ENCODE measurements around the gene ATL1. TPM values are rescaled to one million over a fixed set of nuclear protein-coding genes. Genes with fewer than 3 reads are reported as not detected.
"Not testable (repeated sequence)": the region's sequence is repeated elsewhere in the genome, so short reads cannot be mapped to it uniquely, and the experiment has no call there.

Gene ATL1
- total and polyA plus RNA-seq, 4 experiments from 2014 or later: 0.64 to 2.1 (median 1.6) TPM

DNA sequence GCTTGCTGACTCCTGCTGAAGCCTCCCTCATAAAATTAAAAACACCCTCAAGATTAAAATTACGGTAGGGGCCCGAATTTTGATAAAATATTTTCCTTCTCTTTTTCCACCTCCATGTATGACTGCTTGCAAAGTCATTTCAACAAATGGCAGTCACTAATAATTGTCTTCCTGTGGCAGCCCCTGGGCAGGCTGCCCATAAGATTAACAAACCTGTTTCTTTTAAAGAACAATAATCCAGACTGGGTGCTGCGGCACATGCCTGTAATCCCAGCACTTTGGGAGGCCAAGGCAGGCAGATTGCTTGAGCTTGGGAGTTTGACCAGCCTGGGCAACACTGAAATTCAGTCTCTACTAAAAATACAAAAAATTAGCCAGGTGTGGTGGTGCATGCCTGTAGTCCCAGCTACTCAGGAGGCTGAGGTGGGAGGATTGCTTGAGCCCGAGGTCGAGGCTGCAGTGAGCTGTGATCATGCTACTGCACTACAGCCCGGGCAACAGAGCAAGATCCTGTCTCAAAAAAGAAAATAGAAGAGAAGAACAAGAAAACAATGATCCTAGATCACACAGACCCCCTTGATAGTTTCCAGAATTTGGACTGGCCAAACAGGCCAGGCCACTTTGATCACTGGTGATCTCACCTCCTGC lies 99.5 kb downstream of the ATL1 start:
- Histone ChIP-seq H3K36me3 (ENCODE audit: insufficient read depth, low read length) (no peaks in the 10 kb centered on the region), H3K27me3 (ENCODE audit: insufficient read depth, low read length) (no peaks in the 10 kb centered on the region), H3K9me3 (ENCODE audit: control insufficient read depth in 1 of 2, low read length in 2 of 2) (no peaks in the 10 kb centered on the region), H3K4me1 (ENCODE audit: insufficient read depth, low read length) (no peaks in the 10 kb centered on the region), H3K27ac (ENCODE audit: low read depth, low read length) (no peak overlapping the region), H3K4me3 (ENCODE audit: low read length in 2 of 2) (no peak overlapping the region)
- no peak for DNase-seq
- ChIA-PET POLR2A (ENCODE audit: partially characterized antibody) (interaction anchor here (0.5 kb wide), 1 partner anchor 31 kb away, joined by 3 read pairs; no protein-coding TSS in a partner anchor), CTCF (ENCODE audit: partially characterized antibody) (no interaction called here)
- Mint-ChIP-seq H3K36me3 (peaks cover 11 to 18% of the 10 kb centered on the region in 2 donors), H3K27me3 (no peaks in the 10 kb centered on the region), H3K9me3 (no peaks in the 10 kb centered on the region), H3K4me1 (peaks cover 7 to 19% (median 11%) of the 10 kb centered on the region in 4 donors), H3K27ac (peak overlapping the region in 1 of 7 donors; percentile 66), H3K4me3 (no peak overlapping the region)
- intact Hi-C loops (cut with micrococcal nuclease): no loop called here

DNA sequence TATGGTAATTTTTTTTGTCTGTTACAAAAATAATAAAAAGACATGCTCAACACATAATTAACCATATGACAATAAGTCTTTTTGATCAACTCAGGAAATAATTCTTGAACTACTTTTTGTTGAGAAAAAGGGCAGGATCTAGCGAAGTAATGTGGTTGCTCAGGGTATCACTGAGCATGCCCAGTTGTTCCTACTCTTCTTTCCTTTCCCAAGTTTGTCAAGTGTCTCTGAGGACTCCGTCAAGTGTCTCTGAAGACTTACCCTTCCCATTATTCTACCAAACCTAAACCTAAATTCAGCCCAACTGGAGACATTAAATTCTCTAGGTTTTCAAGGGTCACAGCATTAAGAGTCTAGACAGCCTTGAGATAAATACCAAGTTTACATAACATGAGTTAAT lies 104.6 kb downstream of the ATL1 start:
- H3K4me3 Mint-ChIP-seq; intact Hi-C loops (cut with micrococcal nuclease); H3K27ac ChIP-seq (ENCODE audit: low read depth, low read length); H3K4me3 ChIP-seq (ENCODE audit: low read length in 2 of 2); H3K27me3 ChIP-seq (ENCODE audit: insufficient read depth, low read length); H3K9me3 ChIP-seq (ENCODE audit: control insufficient read depth in 1 of 2, low read length in 2 of 2); DNase-seq; H3K36me3 ChIP-seq (ENCODE audit: insufficient read depth, low read length); CTCF ChIA-PET (ENCODE audit: partially characterized antibody); H3K9me3 Mint-ChIP-seq; POLR2A ChIA-PET (ENCODE audit: partially characterized antibody); H3K27ac Mint-ChIP-seq; H3K27me3 Mint-ChIP-seq: not testable (repeated sequence)
- Mint-ChIP-seq H3K4me1 (peaks cover 15 to 29% (median 24%) of the 10 kb centered on the region in 4 donors), H3K36me3 (peaks cover 17 to 22% of the 10 kb centered on the region in 2 donors)
- peaks cover 19% of the 10 kb centered on the region for H3K4me1 ChIP-seq (ENCODE audit: insufficient read depth, low read length)

DNA sequence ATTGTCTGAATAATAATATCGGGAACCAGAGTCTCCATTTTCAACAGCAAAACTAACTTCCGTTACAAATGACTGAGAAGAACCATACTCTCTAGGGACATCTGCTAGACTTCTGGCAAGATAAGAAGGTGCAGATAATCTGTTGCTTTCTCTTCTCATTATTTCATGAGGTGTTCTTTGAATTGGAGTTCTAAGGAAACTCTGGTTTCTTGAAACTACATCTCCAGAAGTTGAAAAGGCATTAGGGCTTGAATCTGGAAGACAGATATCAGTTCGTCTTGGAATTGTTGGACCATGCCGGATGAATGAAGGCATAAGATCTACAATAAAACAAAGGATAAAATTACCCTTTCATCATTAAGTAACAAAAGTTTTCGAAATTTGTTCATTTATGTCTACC lies 105.4 kb downstream of the ATL1 start:
- peaks cover 19% of the 10 kb centered on the region for H3K4me1 ChIP-seq (ENCODE audit: insufficient read depth, low read length)
- CTCF ChIA-PET (ENCODE audit: partially characterized antibody); POLR2A ChIA-PET (ENCODE audit: partially characterized antibody); H3K27me3 Mint-ChIP-seq; H3K4me3 Mint-ChIP-seq; DNase-seq; H3K27me3 ChIP-seq (ENCODE audit: insufficient read depth, low read length); H3K27ac Mint-ChIP-seq; H3K9me3 ChIP-seq (ENCODE audit: control insufficient read depth in 1 of 2, low read length in 2 of 2); H3K27ac ChIP-seq (ENCODE audit: low read depth, low read length); H3K4me3 ChIP-seq (ENCODE audit: low read length in 2 of 2); H3K9me3 Mint-ChIP-seq; H3K36me3 ChIP-seq (ENCODE audit: insufficient read depth, low read length): not testable (repeated sequence)
- intact Hi-C loops (cut with micrococcal nuclease): loop anchor here (5.0 kb wide), 2 partner anchors 62 to 167 kb away; partner anchors contain the start of gene NIN
- Mint-ChIP-seq H3K36me3 (peaks cover 14 to 22% of the 10 kb centered on the region in 2 donors), H3K4me1 (peaks cover 15 to 25% (median 21%) of the 10 kb centered on the region in 4 donors)

DNA sequence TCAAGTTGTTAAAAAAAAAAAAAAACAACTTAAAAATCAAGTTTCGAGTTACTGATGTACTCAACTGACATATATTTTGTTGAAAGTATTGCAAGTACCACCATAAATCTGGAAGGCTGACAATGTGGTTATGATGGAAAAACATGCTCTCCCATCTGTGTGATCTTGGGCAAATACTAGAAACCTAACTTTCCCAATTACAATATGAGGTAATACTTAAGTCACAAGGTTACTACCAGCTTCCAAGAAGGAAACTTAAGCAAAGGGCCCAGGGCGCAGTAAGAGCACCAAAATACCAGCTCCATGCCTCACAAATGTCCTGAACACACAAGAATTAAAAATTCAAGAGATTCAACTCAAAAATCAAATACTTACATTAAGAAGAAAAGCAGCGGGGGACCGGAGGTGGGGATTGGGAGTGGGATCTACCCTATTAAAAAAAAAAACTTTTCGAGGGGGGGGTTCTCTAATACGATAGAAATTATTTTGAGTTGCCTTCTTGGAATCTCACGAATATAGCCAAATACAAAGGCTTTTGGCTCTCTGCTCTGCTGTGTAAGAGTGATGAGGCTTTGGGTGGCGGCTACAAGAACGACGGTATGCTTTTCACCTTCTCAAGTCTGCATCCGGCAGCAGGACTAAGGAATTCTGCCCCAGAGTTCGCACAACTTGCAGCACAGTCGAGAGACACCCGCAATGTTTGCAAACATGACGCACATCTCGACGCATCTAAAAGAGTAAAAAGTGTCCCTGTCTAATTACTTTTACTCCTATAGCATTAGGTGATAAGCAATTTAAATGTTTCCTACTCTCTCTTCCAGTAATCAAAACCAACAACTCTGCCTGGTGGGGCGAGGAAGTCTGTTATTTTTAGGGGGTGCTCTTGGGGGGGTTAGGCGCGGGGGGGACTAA lies 107.1 kb downstream of the ATL1 start:
- Mint-ChIP-seq H3K27ac (peak overlapping the region in 6 of 7 donors; percentile 89 to 95 (median 92)), H3K27me3 (no peaks in the 10 kb centered on the region), H3K4me1 (peaks cover 15 to 24% (median 21%) of the 10 kb centered on the region in 4 donors), H3K36me3 (peaks cover 9 to 12% of the 10 kb centered on the region in 2 donors), H3K9me3 (peaks cover 0 to 1% (median 0%) of the 10 kb centered on the region in 8 donors), H3K4me3 (peak overlapping the region in 2 of 8 donors; percentile 94 to 96)
- intact Hi-C loops (cut with micrococcal nuclease): loop anchor here (5.0 kb wide), 2 partner anchors 60 to 165 kb away; partner anchors contain the start of gene NIN
- Histone ChIP-seq H3K27ac (ENCODE audit: low read depth, low read length) (peak overlapping the region; percentile 52), H3K4me3 (ENCODE audit: low read length in 2 of 2) (peak overlapping the region; percentile 48 to 70), H3K27me3 (ENCODE audit: insufficient read depth, low read length) (no peaks in the 10 kb centered on the region), H3K9me3 (ENCODE audit: control insufficient read depth in 1 of 2, low read length in 2 of 2) (no peaks in the 10 kb centered on the region), H3K36me3 (ENCODE audit: insufficient read depth, low read length) (no peaks in the 10 kb centered on the region), H3K4me1 (ENCODE audit: insufficient read depth, low read length) (peaks cover 19% of the 10 kb centered on the region)
- POLR2A ChIA-PET (ENCODE audit: partially characterized antibody): interaction anchor here (0.7 kb wide), 1 partner anchor 432 kb away, joined by 3 read pairs; no protein-coding TSS in a partner anchor
- CTCF ChIA-PET (ENCODE audit: partially characterized antibody): interaction anchor here (1.2 to 1.3 kb wide), 2 partner anchors 124 to 135 kb away, joined by 3 read pairs; no protein-coding TSS in a partner anchor
- DNase-seq: peak in 4 of 5 donors; percentile 43 to 68 (median 54)

DNA sequence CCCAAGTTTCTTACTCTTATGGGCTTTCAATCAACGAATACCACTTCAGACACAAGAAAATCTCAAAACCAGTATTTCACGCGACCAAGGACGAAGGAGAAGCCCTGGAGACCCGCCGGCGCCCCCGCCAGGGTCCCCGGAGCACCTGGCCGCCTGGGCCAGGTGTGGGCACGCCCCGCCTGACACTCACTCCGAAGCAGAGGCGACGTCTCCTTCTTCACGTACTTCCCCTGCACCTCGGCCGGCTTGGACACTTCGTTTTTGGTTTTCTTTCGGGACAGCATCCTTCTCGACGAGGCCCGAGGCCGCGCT lies 107.7 kb downstream of the ATL1 start:
- Mint-ChIP-seq H3K4me1 (peaks cover 15 to 24% (median 21%) of the 10 kb centered on the region in 4 donors), H3K27me3 (no peaks in the 10 kb centered on the region), H3K27ac (peak overlapping the region in 6 of 7 donors; percentile 89 to 95 (median 92)), H3K9me3 (peaks cover 0 to 1% (median 0%) of the 10 kb centered on the region in 8 donors), H3K4me3 (peak overlapping the region in 2 of 8 donors; percentile 94 to 96), H3K36me3 (peaks cover 9 to 12% of the 10 kb centered on the region in 2 donors)
- Histone ChIP-seq H3K9me3 (ENCODE audit: control insufficient read depth in 1 of 2, low read length in 2 of 2) (no peaks in the 10 kb centered on the region), H3K27ac (ENCODE audit: low read depth, low read length) (peak overlapping the region; percentile 52), H3K36me3 (ENCODE audit: insufficient read depth, low read length) (no peaks in the 10 kb centered on the region), H3K4me1 (ENCODE audit: insufficient read depth, low read length) (peaks cover 19% of the 10 kb centered on the region), H3K27me3 (ENCODE audit: insufficient read depth, low read length) (no peaks in the 10 kb centered on the region), H3K4me3 (ENCODE audit: low read length in 2 of 2) (peak overlapping the region; percentile 48 to 70)
- ChIA-PET POLR2A (ENCODE audit: partially characterized antibody) (no interaction called here), CTCF (ENCODE audit: partially characterized antibody) (no interaction called here)
- intact Hi-C loops (cut with micrococcal nuclease): loop anchor here (5.0 kb wide), 2 partner anchors 60 to 165 kb away; partner anchors contain the start of gene NIN
- DNase-seq: peak in 4 of 5 donors; percentile 37 to 43 (median 39)

DNA sequence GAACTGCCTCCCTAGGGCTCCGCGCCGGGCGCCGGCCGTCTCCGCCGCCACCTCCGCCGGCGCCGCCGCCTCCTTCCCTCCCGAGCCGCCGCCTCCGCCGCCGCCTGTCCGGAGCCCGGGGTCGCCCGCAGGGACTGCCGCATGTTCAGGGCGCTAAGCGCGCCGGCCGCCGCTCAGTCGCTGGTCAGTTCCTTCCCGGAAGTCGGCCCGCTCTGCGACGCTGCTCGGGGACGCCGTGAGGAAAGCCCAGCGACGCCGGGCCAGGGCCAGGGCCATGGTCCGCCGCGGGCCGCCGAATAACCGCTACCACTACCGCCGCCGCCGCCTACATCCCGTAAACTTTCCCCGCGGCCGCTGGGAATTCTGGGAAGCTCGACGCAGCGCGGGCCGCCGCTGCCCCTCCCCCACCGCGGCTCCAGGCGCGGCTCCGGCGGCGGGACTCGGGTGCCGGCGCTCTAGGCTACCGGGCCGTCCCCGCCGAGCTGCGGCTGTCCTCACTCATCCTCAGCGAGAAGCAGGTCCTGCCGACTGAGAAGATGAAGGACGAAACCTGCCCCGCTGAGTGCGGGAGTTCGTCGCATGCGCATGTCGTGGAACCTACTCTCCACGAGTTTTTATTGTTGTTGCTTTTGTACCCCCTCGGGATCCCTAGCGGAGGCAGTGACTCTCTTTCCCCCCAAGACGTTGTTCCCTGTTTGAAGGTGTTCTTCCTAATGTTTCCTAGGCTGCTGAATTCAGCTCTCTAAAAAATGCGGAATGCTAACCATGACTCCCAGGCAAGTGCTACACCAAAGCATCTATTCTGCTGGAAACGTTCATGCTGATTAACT lies 108.3 kb downstream of the ATL1 start, which contains the start of gene SAV1:
TSS of gene SAV1 (minus strand) at position 311 of the 830 bp plus-strand sequence. CDS start 339 bp downstream, outside the sequence.
- CTCF ChIA-PET (ENCODE audit: partially characterized antibody): interaction anchor here (0.6 kb wide), 1 partner anchor 69 kb away, joined by 4 read pairs; no protein-coding TSS in a partner anchor
- peak within 1 kb of the TSS in 6 of 7 donors; percentile 89 to 95 (median 92) for H3K27ac Mint-ChIP-seq
- H3K4me1 ChIP-seq (ENCODE audit: insufficient read depth, low read length): peaks cover 19% of the 10 kb centered on the region
- no peaks in the 10 kb centered on the region for H3K27me3 Mint-ChIP-seq
- H3K9me3 ChIP-seq (ENCODE audit: control insufficient read depth in 1 of 2, low read length in 2 of 2): no peaks in the 10 kb centered on the region
- H3K27me3 ChIP-seq (ENCODE audit: insufficient read depth, low read length): no peaks in the 10 kb centered on the region
- H3K4me3 ChIP-seq (ENCODE audit: low read length in 2 of 2): peak within 1 kb of the TSS; percentile 48 to 70
- peaks cover 0 to 1% (median 0%) of the 10 kb centered on the region in 8 donors for H3K9me3 Mint-ChIP-seq
- peak; percentile 41 to 50 (median 45) for DNase-seq
- H3K27ac ChIP-seq (ENCODE audit: low read depth, low read length): peak within 1 kb of the TSS; percentile 52
- H3K4me3 Mint-ChIP-seq: peak within 1 kb of the TSS in 2 of 8 donors; percentile 94 to 96
- POLR2A ChIA-PET (ENCODE audit: partially characterized antibody): no interaction called here
- H3K36me3 Mint-ChIP-seq: peaks cover 9 to 10% of the 10 kb centered on the region in 2 donors
- H3K4me1 Mint-ChIP-seq: peaks cover 14 to 20% (median 20%) of the 10 kb centered on the region in 4 donors
- no peaks in the 10 kb centered on the region for H3K36me3 ChIP-seq (ENCODE audit: insufficient read depth, low read length)
- intact Hi-C loops (cut with micrococcal nuclease): loop anchor here (1.0 to 5.0 kb wide), 3 partner anchors 59 to 164 kb away; partner anchors contain the start of gene NIN
